Cardiac fibroblast (primary cell): Measurements from ENCODE around the gene FCHSD2.
"Not testable (repeated sequence)": the region's sequence is repeated elsewhere in the genome, so short reads cannot be mapped to it uniquely, and the experiment has no call there.

Experiments used
- DNase-seq, 2 donors: peaks; one replicate each; pipeline versions ENCODE4 v3.0.0 to v3.0.0-alpha.2; 2010; ENCODE audit warnings: low read depth in 2 of 2
- H3K4me3 ChIP-seq, 2 donors: replicated peaks in 1 of 2; 1 replicate in 1 of 2; 2 replicates in 1 of 2; pipeline ENCODE4 v1.5.1; 2011; ENCODE audit warnings: low read depth in 2 of 2, low read length in 2 of 2, mild to moderate bottlenecking in 2 of 2, moderate library complexity in 1 of 2
- CTCF ChIP-seq: IDR thresholded peaks from one replicate; pipeline ENCODE4 v1.5.1; 2011; ENCODE audit warnings: low read depth, mild to moderate bottlenecking, low read length, inconsistent platforms

FCHSD2 gene

GRCh38 chr11:72812967-72813739 lies 329.0 kb downstream of the FCHSD2 start:
- peak; percentile 75 for TF ChIP-seq CTCF
- H3K4me3 ChIP-seq = peak overlapping the region; percentile 48 to 65
- DNase-seq = peak; percentile 58 to 69

- H3K4me3 ChIP-seq = peak overlapping the region in 1 of 2 donors; percentile 65
- DNase-seq = no peak
- TF ChIP-seq CTCF = no peak
Measured at GRCh38 chr11:72812604-72812966, 329.5 kb downstream of the FCHSD2 start.

- not testable (repeated sequence) for DNase-seq, H3K4me3 ChIP-seq
Measured at GRCh38 chr11:72811686-72812085, 330.4 kb downstream of the FCHSD2 start.

GRCh38 chr11:72808331-72808798 lies 333.8 kb downstream of the FCHSD2 start:
- TF ChIP-seq CTCF = no peak
- DNase-seq = peak in 1 of 2 donors; percentile 32
- no peak overlapping the region for H3K4me3 ChIP-seq

GRCh38 chr11:72807792-72808191 lies 334.3 kb downstream of the FCHSD2 start:
- TF ChIP-seq CTCF = no peak
- DNase-seq = no peak
- H3K4me3 ChIP-seq = no peak overlapping the region

- TF ChIP-seq CTCF = no peak
- no peak overlapping the region for H3K4me3 ChIP-seq
- peak in 1 of 2 donors; percentile 40 for DNase-seq
Measured at GRCh38 chr11:72807021-72807693, 335.0 kb downstream of the FCHSD2 start.

- not testable (repeated sequence) for DNase-seq, H3K4me3 ChIP-seq
Measured at GRCh38 chr11:72806378-72806777, 335.7 kb downstream of the FCHSD2 start.

- no peak for DNase-seq
- H3K4me3 ChIP-seq = no peak overlapping the region
- no peak for TF ChIP-seq CTCF
Measured at GRCh38 chr11:72805216-72805615, 336.9 kb downstream of the FCHSD2 start.
